SK-N-SH treated with all-trans-retinoic acid at 6 μM for 48 hours (cell line): ENCODE results near the gene GRIK2.

Experiments used
- ATAC-seq: fragments of 200-7000 bp; cut with Tn5 transposase; 3 replicates; pipeline ENCODE4 v1.9.1; 2020; ENCODE audit warnings: mild to moderate bottlenecking, moderate library complexity
- ARNTL ChIP-seq: fragments of 450-650 bp; formaldehyde crosslinking; IDR thresholded peaks from 2 replicates; pipeline ENCODE4 v1.5.0; 2020; ENCODE audit warnings: low read depth, mild to moderate bottlenecking, moderate library complexity, borderline replicate concordance
- BACH2 ChIP-seq: fragments of 250-450 bp; sonication (Bioruptor Pico); IDR thresholded peaks from 2 replicates; pipeline ENCODE4 v1.9.0; 2021; ENCODE audit warnings: mild to moderate bottlenecking, borderline replicate concordance
- ESRRG ChIP-seq: fragments of 250-450 bp; sonication (Bioruptor Pico); IDR thresholded peaks from 2 replicates; pipeline ENCODE4 v1.6.1; 2021; ENCODE audit warnings: mild to moderate bottlenecking
- GLIS3 ChIP-seq: fragments of 250-450 bp; sonication (Bioruptor Pico); IDR thresholded peaks from 2 replicates; pipeline ENCODE4 v1.5.0; 2020; ENCODE audit warnings: mild to moderate bottlenecking, moderate library complexity
- ISL1 ChIP-seq: fragments of 250-450 bp; sonication (Bioruptor Pico); IDR thresholded peaks from 2 replicates; pipeline ENCODE4 v2.1.2; 2022; ENCODE audit warnings: mild to moderate bottlenecking, moderate library complexity
- OSR1 ChIP-seq: fragments of 250-450 bp; sonication (Bioruptor Pico); IDR thresholded peaks from 2 replicates; pipeline ENCODE4 v1.8.0; 2022; ENCODE audit warnings: moderate library complexity, mild to moderate bottlenecking, inconsistent platforms
- RARB ChIP-seq: fragments of 250-450 bp; sonication (Bioruptor Pico); IDR thresholded peaks from 2 replicates; pipeline ENCODE4 v1.8.0; 2021; ENCODE audit warnings: mild to moderate bottlenecking, moderate library complexity
- SNAI2 ChIP-seq: fragments of 250-450 bp; sonication (Bioruptor Pico); IDR thresholded peaks from 2 replicates; pipeline ENCODE4 v1.5.0; 2020; ENCODE audit warnings: mild to moderate bottlenecking, moderate library complexity
- TCF4 ChIP-seq: fragments of 250-450 bp; sonication (Bioruptor Pico); IDR thresholded peaks from 2 replicates; pipeline ENCODE4 v1.8.0; 2021; ENCODE audit warnings: mild to moderate bottlenecking, moderate library complexity, borderline replicate concordance
- TOX ChIP-seq: fragments of 250-450 bp; sonication (Bioruptor Pico); IDR thresholded peaks from 2 replicates; pipeline ENCODE4 v1.8.0; 2021; ENCODE audit warnings: mild to moderate bottlenecking, moderate library complexity, borderline replicate concordance
- ZC3H10 ChIP-seq: fragments of 250-450 bp; sonication (Bioruptor Pico); IDR thresholded peaks from 2 replicates; pipeline ENCODE4 v1.5.1; 2021; ENCODE audit warnings: mild to moderate bottlenecking, moderate library complexity
- ZFP3 ChIP-seq: fragments of 250-450 bp; sonication (Bioruptor Pico); IDR thresholded peaks from 2 replicates; pipeline ENCODE4 v1.5.0; 2020; ENCODE audit warnings: mild to moderate bottlenecking, moderate library complexity
- ZFP30 ChIP-seq: fragments of 450-650 bp; formaldehyde crosslinking; IDR thresholded peaks from 2 replicates; pipeline ENCODE4 v1.5.0; 2022; ENCODE audit warnings: mild to moderate bottlenecking, moderate library complexity
- ZNF565 ChIP-seq: fragments of 450-650 bp; formaldehyde crosslinking; conservative IDR thresholded peaks from 2 replicates; pipeline ENCODE4 v1.5.0; 2020; ENCODE audit warnings: low read depth, mild to moderate bottlenecking, moderate library complexity
- ZNF8 ChIP-seq: fragments of 450-650 bp; formaldehyde crosslinking; IDR thresholded peaks from 2 replicates; pipeline ENCODE4 v1.5.0; 2020; ENCODE audit warnings: mild to moderate bottlenecking, moderate library complexity
- TF ChIP-seq, protein P1 (sequence below): fragments of 250-450 bp; sonication (Bioruptor Pico); IDR thresholded peaks from 2 replicates; pipeline ENCODE4 v1.5.0; 2020; ENCODE audit warnings: mild to moderate bottlenecking, moderate library complexity
- TF ChIP-seq, protein P2 (sequence below): fragments of 250-450 bp; sonication (Bioruptor Pico); IDR thresholded peaks from 2 replicates; pipeline ENCODE4 v1.5.1; 2020; ENCODE audit warnings: low read depth, mild to moderate bottlenecking, moderate library complexity
- TF ChIP-seq, protein P3 (sequence below): fragments of 250-450 bp; sonication (Bioruptor Pico); IDR thresholded peaks from 2 replicates; pipeline ENCODE4 v1.8.0; 2020; ENCODE audit warnings: mild to moderate bottlenecking, moderate library complexity, borderline replicate concordance
- TF ChIP-seq, protein P4 (sequence below): fragments of 250-450 bp; sonication (Bioruptor Pico); IDR thresholded peaks from 2 replicates; pipeline ENCODE4 v1.5.1; 2021; ENCODE audit warnings: mild to moderate bottlenecking, moderate library complexity
- TF ChIP-seq, protein P5 (sequence below): fragments of 250-450 bp; sonication (Bioruptor Pico); IDR thresholded peaks from 2 replicates; pipeline ENCODE4 v1.8.0; 2021; ENCODE audit warnings: low read depth, mild to moderate bottlenecking, moderate library complexity, borderline replicate concordance

The GRIK2 gene

DNA sequence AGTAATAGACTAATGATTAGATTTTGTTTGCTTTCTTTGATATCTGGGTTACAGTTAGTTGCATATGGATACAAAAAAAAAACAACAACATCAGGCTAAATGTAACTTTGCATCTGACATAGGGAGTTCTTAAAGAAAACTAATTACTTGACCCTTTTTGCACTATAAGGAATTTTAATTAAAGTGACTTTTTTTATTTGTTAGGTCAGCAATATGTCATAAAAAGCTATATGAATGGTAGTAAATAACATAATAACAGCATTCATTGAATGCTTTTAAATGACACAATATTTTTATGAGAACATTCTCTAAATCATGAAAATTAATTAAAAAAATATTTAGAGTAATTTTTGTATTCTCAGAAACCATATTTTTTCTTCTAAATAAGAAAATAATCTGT, 183.6 kb downstream of the GRIK2 start:
- no peak for ATAC-seq
- TF ChIP-seq, protein P1, sequence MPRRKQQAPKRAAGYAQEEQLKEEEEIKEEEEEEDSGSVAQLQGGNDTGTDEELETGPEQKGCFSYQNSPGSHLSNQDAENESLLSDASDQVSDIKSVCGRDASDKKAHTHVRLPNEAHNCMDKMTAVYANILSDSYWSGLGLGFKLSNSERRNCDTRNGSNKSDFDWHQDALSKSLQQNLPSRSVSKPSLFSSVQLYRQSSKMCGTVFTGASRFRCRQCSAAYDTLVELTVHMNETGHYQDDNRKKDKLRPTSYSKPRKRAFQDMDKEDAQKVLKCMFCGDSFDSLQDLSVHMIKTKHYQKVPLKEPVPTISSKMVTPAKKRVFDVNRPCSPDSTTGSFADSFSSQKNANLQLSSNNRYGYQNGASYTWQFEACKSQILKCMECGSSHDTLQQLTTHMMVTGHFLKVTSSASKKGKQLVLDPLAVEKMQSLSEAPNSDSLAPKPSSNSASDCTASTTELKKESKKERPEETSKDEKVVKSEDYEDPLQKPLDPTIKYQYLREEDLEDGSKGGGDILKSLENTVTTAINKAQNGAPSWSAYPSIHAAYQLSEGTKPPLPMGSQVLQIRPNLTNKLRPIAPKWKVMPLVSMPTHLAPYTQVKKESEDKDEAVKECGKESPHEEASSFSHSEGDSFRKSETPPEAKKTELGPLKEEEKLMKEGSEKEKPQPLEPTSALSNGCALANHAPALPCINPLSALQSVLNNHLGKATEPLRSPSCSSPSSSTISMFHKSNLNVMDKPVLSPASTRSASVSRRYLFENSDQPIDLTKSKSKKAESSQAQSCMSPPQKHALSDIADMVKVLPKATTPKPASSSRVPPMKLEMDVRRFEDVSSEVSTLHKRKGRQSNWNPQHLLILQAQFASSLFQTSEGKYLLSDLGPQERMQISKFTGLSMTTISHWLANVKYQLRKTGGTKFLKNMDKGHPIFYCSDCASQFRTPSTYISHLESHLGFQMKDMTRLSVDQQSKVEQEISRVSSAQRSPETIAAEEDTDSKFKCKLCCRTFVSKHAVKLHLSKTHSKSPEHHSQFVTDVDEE (CRISPR knock-in tag), result no peak
- TF ChIP-seq, protein P2, sequence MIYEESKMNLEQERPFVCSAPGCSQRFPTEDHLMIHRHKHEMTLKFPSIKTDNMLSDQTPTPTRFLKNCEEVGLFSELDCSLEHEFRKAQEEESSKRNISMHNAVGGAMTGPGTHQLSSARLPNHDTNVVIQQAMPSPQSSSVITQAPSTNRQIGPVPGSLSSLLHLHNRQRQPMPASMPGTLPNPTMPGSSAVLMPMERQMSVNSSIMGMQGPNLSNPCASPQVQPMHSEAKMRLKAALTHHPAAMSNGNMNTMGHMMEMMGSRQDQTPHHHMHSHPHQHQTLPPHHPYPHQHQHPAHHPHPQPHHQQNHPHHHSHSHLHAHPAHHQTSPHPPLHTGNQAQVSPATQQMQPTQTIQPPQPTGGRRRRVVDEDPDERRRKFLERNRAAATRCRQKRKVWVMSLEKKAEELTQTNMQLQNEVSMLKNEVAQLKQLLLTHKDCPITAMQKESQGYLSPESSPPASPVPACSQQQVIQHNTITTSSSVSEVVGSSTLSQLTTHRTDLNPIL (CRISPR knock-in tag), result no peak
- no peak for TF ChIP-seq ZNF565
- TF ChIP-seq, protein P3, sequence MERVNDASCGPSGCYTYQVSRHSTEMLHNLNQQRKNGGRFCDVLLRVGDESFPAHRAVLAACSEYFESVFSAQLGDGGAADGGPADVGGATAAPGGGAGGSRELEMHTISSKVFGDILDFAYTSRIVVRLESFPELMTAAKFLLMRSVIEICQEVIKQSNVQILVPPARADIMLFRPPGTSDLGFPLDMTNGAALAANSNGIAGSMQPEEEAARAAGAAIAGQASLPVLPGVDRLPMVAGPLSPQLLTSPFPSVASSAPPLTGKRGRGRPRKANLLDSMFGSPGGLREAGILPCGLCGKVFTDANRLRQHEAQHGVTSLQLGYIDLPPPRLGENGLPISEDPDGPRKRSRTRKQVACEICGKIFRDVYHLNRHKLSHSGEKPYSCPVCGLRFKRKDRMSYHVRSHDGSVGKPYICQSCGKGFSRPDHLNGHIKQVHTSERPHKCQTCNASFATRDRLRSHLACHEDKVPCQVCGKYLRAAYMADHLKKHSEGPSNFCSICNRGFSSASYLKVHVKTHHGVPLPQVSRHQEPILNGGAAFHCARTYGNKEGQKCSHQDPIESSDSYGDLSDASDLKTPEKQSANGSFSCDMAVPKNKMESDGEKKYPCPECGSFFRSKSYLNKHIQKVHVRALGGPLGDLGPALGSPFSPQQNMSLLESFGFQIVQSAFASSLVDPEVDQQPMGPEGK (CRISPR knock-in tag), result no peak
- no peak for TF ChIP-seq ZFP30 (CRISPR knock-in tag)
- TF ChIP-seq BACH2 (CRISPR knock-in tag), result no peak
- no peak for TF ChIP-seq GLIS3 (CRISPR knock-in tag)
- TF ChIP-seq SNAI2, result no peak
- TF ChIP-seq, protein P4, sequence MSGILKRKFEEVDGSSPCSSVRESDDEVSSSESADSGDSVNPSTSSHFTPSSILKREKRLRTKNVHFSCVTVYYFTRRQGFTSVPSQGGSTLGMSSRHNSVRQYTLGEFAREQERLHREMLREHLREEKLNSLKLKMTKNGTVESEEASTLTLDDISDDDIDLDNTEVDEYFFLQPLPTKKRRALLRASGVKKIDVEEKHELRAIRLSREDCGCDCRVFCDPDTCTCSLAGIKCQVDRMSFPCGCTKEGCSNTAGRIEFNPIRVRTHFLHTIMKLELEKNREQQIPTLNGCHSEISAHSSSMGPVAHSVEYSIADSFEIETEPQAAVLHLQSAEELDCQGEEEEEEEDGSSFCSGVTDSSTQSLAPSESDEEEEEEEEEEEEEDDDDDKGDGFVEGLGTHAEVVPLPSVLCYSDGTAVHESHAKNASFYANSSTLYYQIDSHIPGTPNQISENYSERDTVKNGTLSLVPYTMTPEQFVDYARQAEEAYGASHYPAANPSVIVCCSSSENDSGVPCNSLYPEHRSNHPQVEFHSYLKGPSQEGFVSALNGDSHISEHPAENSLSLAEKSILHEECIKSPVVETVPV (CRISPR knock-in tag), result no peak
- TF ChIP-seq ISL1 (CRISPR knock-in tag), result no peak
- no peak for TF ChIP-seq ZFP3 (CRISPR knock-in tag)
- TF ChIP-seq OSR1 (CRISPR knock-in tag), result no peak
- TF ChIP-seq, protein P5, sequence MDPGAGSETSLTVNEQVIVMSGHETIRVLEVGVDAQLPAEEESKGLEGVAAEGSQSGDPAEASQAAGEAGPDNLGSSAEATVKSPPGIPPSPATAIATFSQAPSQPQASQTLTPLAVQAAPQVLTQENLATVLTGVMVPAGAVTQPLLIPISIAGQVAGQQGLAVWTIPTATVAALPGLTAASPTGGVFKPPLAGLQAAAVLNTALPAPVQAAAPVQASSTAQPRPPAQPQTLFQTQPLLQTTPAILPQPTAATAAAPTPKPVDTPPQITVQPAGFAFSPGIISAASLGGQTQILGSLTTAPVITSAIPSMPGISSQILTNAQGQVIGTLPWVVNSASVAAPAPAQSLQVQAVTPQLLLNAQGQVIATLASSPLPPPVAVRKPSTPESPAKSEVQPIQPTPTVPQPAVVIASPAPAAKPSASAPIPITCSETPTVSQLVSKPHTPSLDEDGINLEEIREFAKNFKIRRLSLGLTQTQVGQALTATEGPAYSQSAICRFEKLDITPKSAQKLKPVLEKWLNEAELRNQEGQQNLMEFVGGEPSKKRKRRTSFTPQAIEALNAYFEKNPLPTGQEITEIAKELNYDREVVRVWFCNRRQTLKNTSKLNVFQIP, result no peak

DNA sequence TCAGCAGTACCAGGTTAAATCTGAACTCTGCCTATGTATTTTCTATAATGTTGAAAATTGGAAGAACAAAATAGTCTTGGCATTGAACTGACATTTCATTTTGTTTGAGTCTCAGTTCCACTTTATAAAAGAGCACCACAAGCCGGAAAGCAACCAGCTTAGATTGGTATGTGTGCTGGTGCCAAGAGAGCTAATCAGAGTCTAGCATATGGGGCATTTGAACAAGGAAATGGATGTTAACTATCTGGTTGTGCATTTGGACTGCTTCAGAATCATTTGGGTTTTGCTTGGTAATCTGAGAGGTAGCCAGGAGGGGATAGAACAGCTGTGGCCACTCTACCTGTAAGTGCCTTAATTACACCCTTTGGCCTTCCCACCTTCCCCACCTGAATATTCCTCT, 184.8 kb downstream of the GRIK2 start:
- TF ChIP-seq, protein P2 (CRISPR knock-in tag), result no peak
- no peak for TF ChIP-seq ARNTL
- TF ChIP-seq, protein P5, result no peak
- ATAC-seq, result no peak

DNA sequence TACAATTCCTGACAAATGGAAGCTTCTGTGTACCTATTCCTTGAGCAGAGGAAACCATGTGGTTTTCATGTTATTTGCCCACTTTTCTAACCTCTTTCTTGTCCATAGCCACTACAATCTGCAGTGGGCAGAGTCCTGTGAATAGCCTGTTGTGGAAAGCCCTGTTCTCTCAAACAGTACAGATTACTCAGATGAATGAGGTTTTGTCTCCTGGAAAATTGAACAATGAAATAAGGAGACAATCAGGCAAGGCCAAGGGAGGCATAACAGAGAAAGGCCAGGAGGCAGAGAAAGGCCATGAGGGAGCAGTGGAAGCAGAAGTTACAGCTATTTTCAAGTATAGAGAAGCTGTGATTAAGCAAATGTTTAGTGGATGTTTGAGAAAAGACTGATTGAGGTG, 189.3 kb downstream of the GRIK2 start:
- no peak for ATAC-seq
- TF ChIP-seq, protein P4 (CRISPR knock-in tag), result no peak
- TF ChIP-seq ZNF8 (no peak), RARB (no peak), ZFP3 (CRISPR knock-in tag) (no peak), ESRRG (no peak), TCF4 (CRISPR knock-in tag) (no peak), GLIS3 (CRISPR knock-in tag) (no peak), ZC3H10 (CRISPR knock-in tag) (no peak), BACH2 (CRISPR knock-in tag) (no peak), TOX (no peak)
- TF ChIP-seq, protein P2 (CRISPR knock-in tag), result no peak
- TF ChIP-seq, protein P3 (CRISPR knock-in tag), result no peak
